ENCODE data around the gene NRG2. TPM values are rescaled to one million over a fixed set of nuclear protein-coding genes. Genes with fewer than 3 reads are reported as not detected.

Gene NRG2
- total RNA-seq, 2 experiments from 2014 or later, result not detected

DNA sequence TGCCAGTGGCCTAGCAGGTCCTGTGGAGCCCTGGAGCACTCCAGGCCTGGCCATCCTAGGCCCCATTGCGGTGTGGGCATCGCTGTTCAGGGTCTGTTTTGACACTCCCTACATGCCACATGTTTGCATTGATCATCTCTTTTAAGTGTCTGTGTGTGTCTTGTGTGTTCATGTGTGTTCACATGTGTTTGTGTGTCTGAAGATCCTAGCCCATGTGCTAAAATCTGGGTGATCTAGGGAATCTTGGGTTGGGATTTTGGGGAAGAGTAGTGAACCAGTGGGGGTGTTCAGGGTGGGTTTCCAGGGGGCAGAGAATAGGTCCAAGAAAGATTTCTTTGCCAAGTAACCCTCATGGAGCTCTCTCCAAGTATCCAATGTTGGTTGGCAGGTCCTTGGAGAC lies 239.1 kb downstream of the NRG2 start:
- Mint-ChIP-seq H3K36me3 (ENCODE audit: low read depth) (no peaks in the 10 kb centered on the region), H3K9me3 (no peaks in the 10 kb centered on the region), H3K27ac (no peak overlapping the region), H3K27me3 (peaks cover 25% of the 10 kb centered on the region), H3K4me1 (no peaks in the 10 kb centered on the region), H3K4me3 (no peak overlapping the region)
- CTCF ChIA-PET, result interaction anchor here (2.5 kb wide), 1 partner anchor 17 kb away, joined by 8 read pairs; no protein-coding TSS in a partner anchor
- DNase-seq, result no peak
- POLR2A ChIA-PET, result no interaction called here

- Mint-ChIP-seq H3K36me3 (ENCODE audit: low read depth) (no peaks in the 10 kb centered on the region), H3K27ac (no peak overlapping the region), H3K9me3 (no peaks in the 10 kb centered on the region), H3K4me1 (no peaks in the 10 kb centered on the region), H3K27me3 (peaks cover 59% of the 10 kb centered on the region), H3K4me3 (no peak overlapping the region)
- DNase-seq, result no peak
- ChIA-PET CTCF (interaction anchor here (1.3 to 2.7 kb wide), 2 partner anchors 12 to 170 kb away, joined by 6 to 11 read pairs; no protein-coding TSS in a partner anchor), POLR2A (no interaction called here)
Measured at GRCh38 chr5:139799359-139799758, 243.7 kb downstream of the NRG2 start.

DNA sequence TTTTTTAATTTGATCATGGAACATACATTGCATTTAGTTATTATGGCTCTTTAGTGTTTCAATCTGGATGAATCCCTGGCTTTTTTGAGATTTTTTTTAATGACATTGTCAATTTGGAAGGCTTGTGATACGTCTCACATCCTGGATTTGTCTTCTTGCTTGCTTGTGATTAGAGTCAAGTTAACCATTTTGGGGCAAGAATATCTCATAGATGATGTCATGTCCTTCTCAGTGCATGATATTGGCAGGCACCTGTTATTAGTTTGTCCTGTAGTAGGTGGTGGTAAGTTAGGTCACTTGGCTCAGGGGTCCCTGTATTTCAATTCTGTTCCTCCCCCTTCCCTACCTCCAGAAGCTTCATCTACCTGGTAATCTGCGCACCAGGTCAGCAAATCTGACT lies 244.2 kb downstream of the NRG2 start:
- POLR2A ChIA-PET, result no interaction called here
- Mint-ChIP-seq H3K36me3 (ENCODE audit: low read depth) (no peaks in the 10 kb centered on the region), H3K27me3 (peaks cover 64% of the 10 kb centered on the region), H3K4me1 (no peaks in the 10 kb centered on the region), H3K9me3 (no peaks in the 10 kb centered on the region), H3K4me3 (no peak overlapping the region), H3K27ac (no peak overlapping the region)
- CTCF ChIA-PET, result interaction anchor here (1.3 to 2.7 kb wide), 2 partner anchors 11 to 170 kb away, joined by 6 to 11 read pairs; no protein-coding TSS in a partner anchor
- no peak for DNase-seq

- DNase-seq, result no peak
- CTCF ChIA-PET, result interaction anchor here (1.3 to 2.7 kb wide), 2 partner anchors 10 to 171 kb away, joined by 6 to 11 read pairs; no protein-coding TSS in a partner anchor
- H3K27ac Mint-ChIP-seq, result no peak overlapping the region
- H3K36me3 Mint-ChIP-seq (ENCODE audit: low read depth), result no peaks in the 10 kb centered on the region
- H3K4me1 Mint-ChIP-seq, result no peaks in the 10 kb centered on the region
- H3K4me3 Mint-ChIP-seq, result no peak overlapping the region
- POLR2A ChIA-PET, result no interaction called here
- H3K9me3 Mint-ChIP-seq, result no peaks in the 10 kb centered on the region
- H3K27me3 Mint-ChIP-seq, result peaks cover 69% of the 10 kb centered on the region
Measured at GRCh38 chr5:139797856-139798510, 245.1 kb downstream of the NRG2 start.

- Mint-ChIP-seq H3K27ac (no peak overlapping the region), H3K36me3 (ENCODE audit: low read depth) (no peaks in the 10 kb centered on the region), H3K27me3 (peaks cover 72% of the 10 kb centered on the region), H3K4me1 (no peaks in the 10 kb centered on the region), H3K4me3 (no peak overlapping the region), H3K9me3 (no peaks in the 10 kb centered on the region)
- ChIA-PET CTCF (interaction anchor here (1.3 to 1.4 kb wide), 2 partner anchors 10 to 171 kb away, joined by 3 read pairs; no protein-coding TSS in a partner anchor), POLR2A (no interaction called here)
- no peak for DNase-seq
Measured at GRCh38 chr5:139797335-139797734, 245.8 kb downstream of the NRG2 start.

Other genes starting within 250 kb of the NRG2 start
- not detected for gene PSD2, start 247.5 kb downstream of the NRG2 start, total RNA-seq
- 10 to 100 TPM; 14.7 to 15.1 TPM for gene PURA, start 70.8 kb upstream of the NRG2 start, total RNA-seq
- 1 to 10 TPM; 4.8 to 4.9 TPM for gene IGIP, start 82.6 kb upstream of the NRG2 start, total RNA-seq
- 10 to 100 TPM; 20.1 to 22.3 TPM for gene CYSTM1, start 131.9 kb upstream of the NRG2 start, total RNA-seq

Measured in activated CD4-positive, alpha-beta memory T cell treated with anti-CD3 and anti-CD28 coated beads, Interleukin-2, amount 10 ng/mL, durations not matched to agents 7 days and 5 days (primary cell).